Endothelial cell of umbilical vein (primary cell): ENCODE data around the gene LECT2.

Experiments
- POLR2A ChIP-seq: IDR thresholded peaks from 2 replicates; pipeline ENCODE4 v1.6.1; 2012; ENCODE audit warnings: low read depth, mild to moderate bottlenecking, control low read depth, low read length
- TF ChIP-seq, protein P1 (sequence below), 2 donors: IDR thresholded peaks; 1 replicate in 1 of 2; 2 replicates in 1 of 2; pipeline ENCODE4 v1.5.1; 2011; ENCODE audit warnings: low read length in 2 of 2, mild to moderate bottlenecking in 2 of 2, moderate library complexity in 2 of 2, control low read depth in 1 of 2, inconsistent platforms in 1 of 2, low read depth in 1 of 2; ENCODE audit not compliant: insufficient read depth in 1 of 2; ENCODE audit errors: extremely low read depth in 1 of 2

DNA sequence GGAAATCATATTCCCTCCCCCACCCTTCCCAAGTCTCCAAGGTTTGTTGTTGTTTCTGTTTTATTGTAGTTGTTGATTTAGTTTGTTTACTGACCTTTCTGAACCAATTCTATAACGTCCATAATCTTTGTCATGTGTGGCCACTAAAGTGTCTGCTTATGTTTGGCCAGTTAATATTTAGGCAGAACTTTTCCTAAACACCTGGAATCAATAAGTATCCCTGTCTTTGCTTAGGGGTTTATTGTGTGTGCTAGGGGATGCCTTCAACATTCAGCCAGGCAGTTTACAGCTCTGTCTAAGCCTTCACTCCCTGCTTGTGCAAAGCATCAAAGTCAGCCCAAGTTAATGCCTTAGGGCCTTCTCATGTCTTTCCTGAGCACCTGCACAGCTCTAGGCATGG lies 16.9 kb upstream of the LECT2 start:
- TF ChIP-seq, protein P1, sequence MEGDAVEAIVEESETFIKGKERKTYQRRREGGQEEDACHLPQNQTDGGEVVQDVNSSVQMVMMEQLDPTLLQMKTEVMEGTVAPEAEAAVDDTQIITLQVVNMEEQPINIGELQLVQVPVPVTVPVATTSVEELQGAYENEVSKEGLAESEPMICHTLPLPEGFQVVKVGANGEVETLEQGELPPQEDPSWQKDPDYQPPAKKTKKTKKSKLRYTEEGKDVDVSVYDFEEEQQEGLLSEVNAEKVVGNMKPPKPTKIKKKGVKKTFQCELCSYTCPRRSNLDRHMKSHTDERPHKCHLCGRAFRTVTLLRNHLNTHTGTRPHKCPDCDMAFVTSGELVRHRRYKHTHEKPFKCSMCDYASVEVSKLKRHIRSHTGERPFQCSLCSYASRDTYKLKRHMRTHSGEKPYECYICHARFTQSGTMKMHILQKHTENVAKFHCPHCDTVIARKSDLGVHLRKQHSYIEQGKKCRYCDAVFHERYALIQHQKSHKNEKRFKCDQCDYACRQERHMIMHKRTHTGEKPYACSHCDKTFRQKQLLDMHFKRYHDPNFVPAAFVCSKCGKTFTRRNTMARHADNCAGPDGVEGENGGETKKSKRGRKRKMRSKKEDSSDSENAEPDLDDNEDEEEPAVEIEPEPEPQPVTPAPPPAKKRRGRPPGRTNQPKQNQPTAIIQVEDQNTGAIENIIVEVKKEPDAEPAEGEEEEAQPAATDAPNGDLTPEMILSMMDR (IDR thresholded peaks at IDR 0.05; ENCODE audit: extremely low read depth in 1 of 2, insufficient read depth in 1 of 2, low read depth in 1 of 2, low read length in 2 of 2), result no peak
- no peak for TF ChIP-seq POLR2A
